C4-2B (cell line): Measurements from ENCODE around the gene PPP1R13B.

Experiments
- H3K27ac ChIP-seq: fragments of 450-650 bp; 2 replicates; pipeline ENCODE4 v1.5.1; 2017
- ZFX ChIP-seq: fragments of 450-650 bp; IDR thresholded peaks from 2 replicates; pipeline ENCODE4 v1.6.1; 2017
- TF ChIP-seq, protein P1 (sequence below): fragments of 450-650 bp; conservative IDR thresholded peaks from 2 replicates; pipeline ENCODE4 v1.5.1; 2017; ENCODE audit warnings: mild to moderate bottlenecking

PPP1R13B gene

DNA sequence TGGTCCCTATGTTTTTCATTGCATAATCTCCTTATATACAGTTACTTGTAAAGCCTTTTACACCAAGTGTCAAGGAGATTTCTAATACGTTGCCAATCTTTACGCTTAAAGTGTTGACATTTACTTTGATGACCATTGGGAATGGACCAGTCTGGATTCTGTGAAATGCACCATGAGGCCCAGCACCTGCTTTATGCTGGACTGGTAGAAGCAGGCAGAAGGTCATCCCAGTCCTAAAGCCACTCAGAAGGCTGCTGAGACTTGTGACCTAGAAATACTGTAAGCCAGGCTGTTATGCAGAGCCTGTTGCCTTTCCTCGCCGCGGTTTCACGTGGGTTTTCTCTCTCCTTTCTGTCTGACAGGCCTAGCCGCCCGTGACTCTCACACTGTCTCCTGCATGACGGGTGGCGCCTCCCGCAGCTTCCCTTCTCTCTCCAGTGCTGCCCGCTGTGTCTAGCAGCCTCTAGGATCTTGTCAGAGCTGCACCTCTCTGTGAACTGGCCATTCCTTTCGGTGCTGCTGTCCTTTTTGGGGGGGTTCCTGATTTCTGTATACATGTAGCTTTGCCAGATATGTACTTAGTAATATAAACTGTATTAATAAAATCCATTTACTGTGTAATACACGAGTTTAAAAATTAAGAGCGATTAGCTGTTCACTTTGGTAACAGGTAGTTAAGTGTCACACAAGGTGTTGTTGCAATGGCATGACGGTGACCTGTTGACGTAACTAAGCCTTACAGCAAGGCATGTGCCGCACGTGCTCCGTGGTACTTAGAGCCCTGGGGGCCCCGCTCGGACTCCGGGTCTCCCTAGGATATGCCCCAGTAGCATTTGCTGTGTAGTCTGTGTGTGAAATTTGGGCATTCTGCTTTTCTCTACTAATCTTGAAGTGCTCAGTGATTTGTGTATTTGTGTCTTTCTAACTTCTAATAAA is 161.8 kb downstream of the PPP1R13B start:
- TF ChIP-seq, protein P1, sequence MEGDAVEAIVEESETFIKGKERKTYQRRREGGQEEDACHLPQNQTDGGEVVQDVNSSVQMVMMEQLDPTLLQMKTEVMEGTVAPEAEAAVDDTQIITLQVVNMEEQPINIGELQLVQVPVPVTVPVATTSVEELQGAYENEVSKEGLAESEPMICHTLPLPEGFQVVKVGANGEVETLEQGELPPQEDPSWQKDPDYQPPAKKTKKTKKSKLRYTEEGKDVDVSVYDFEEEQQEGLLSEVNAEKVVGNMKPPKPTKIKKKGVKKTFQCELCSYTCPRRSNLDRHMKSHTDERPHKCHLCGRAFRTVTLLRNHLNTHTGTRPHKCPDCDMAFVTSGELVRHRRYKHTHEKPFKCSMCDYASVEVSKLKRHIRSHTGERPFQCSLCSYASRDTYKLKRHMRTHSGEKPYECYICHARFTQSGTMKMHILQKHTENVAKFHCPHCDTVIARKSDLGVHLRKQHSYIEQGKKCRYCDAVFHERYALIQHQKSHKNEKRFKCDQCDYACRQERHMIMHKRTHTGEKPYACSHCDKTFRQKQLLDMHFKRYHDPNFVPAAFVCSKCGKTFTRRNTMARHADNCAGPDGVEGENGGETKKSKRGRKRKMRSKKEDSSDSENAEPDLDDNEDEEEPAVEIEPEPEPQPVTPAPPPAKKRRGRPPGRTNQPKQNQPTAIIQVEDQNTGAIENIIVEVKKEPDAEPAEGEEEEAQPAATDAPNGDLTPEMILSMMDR: no peak
- no peak for TF ChIP-seq ZFX
- no peak overlapping the region for H3K27ac ChIP-seq

DNA sequence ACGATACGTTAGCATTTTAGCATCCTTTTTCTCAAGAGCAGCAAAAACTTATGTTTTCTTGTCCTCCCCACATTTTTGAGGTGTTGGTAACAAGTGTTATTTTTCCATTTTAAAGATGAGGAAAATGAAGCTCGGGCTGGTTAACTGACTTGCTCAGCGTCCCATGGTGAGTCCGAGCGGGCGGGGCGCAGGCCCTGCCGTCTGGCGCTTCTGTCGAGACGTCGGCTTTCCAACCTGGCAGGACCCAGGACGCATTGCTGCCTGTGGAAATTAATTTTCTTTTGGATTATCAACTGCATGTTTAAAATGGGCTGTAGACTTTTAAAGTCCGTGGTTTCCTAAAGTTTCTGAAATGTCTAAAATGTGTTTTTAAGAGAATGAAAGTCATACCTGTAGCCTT is 162.5 kb downstream of the PPP1R13B start:
- no peak for TF ChIP-seq ZFX
- TF ChIP-seq, protein P1: no peak
- H3K27ac ChIP-seq: no peak overlapping the region

DNA sequence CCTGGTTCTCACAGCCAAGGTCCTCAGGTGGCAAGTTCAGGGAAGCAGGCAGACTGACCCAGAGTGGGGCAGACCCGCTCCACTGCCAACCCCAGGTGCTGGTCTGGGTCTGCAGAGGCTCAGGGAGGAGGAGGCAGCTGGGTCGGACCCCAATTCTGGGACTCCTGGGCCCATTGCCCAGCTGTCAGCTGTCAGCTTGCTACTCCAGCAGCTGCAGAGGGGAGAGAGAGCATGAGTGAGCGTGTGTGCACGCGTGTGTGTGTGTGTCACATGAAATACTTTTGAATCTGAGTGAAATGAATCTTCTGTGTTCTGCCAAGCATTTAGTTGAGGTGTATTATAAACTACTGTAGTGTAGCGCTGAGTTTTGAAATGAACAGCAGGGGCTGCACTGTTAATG is 162.9 kb downstream of the PPP1R13B start:
- TF ChIP-seq ZFX: no peak
- TF ChIP-seq, protein P1: no peak
- H3K27ac ChIP-seq: no peak overlapping the region
